Activated naive CD4-positive, alpha-beta T cell treated with anti-CD3 and anti-CD28 coated beads, Interleukin-2, amount 10 ng/mL, durations not matched to agents 7 days and 5 days (primary cell): ENCODE measurements around the gene ACMSD.

Experiments used
- CTCF ChIA-PET: fragments of 350-600 bp; sonication (Branson Sonifier 250); formaldehyde crosslinking; loops from one replicate; lab custom pipeline; 2021; ENCODE audit warnings: antibody characterized with exemption; lab: Charles Lee
- DNase-seq: peaks from one replicate; pipeline ENCODE4 v3.0.0-alpha.2; 2020
- H3K27ac Mint-ChIP-seq: one replicate; pipeline ENCODE4 v1.8.0; 2021; ENCODE audit warnings: mild to moderate bottlenecking, moderate library complexity, mixed read lengths
- H3K27me3 Mint-ChIP-seq: one replicate; pipeline ENCODE4 v1.8.0; 2021; ENCODE audit warnings: mild to moderate bottlenecking, mixed read lengths
- H3K36me3 Mint-ChIP-seq: one replicate; pipeline ENCODE4 v1.8.0; 2021; ENCODE audit warnings: mixed read lengths
- H3K4me1 Mint-ChIP-seq: one replicate; pipeline ENCODE4 v1.8.0; 2021; ENCODE audit warnings: mixed read lengths
- H3K4me3 Mint-ChIP-seq: one replicate; pipeline ENCODE4 v1.8.0; 2021; ENCODE audit warnings: mild to moderate bottlenecking, moderate library complexity, mixed read lengths
- H3K9me3 Mint-ChIP-seq: one replicate; pipeline ENCODE4 v1.8.0; 2021; ENCODE audit warnings: mixed read lengths

The ACMSD gene

DNA sequence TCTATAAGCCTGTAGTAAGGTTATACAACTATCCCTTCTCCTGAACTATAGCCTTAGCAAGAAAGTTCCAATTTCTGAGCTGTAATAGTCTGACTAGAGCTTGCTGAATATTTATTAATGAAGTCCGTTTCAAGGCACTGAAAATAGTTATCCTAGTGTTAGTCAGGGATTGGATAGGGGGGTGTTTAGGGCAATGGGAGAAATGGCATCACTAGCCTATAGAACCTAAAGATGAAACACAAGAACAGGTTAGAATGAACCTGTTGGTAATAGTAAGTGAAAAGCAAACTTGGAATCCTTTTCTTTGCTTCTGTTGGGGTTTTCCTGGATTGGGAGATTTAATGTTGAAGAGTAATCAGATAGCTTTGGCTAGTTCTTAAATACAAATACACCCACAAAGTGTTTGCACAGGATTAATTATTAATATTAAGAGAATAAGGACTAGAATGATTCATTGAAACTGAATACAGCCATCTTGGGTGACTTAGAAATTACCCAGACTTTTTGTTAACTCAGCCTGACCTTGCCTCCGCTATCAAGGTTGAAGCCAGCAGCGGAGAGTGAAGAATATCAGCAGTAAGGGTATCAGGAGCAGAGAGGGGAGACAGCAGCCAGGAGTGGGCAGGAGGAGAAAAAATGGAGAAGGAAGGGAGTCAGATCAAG, 94.6 kb downstream of the ACMSD start:
- Mint-ChIP-seq H3K27ac (no peak overlapping the region), H3K36me3 (peaks cover 32% of the 10 kb centered on the region), H3K4me3 (no peak overlapping the region), H3K9me3 (no peaks in the 10 kb centered on the region), H3K27me3 (no peaks in the 10 kb centered on the region), H3K4me1 (peaks cover 31% of the 10 kb centered on the region)
- CTCF ChIA-PET, result no interaction called here
- no peak for DNase-seq

- H3K27ac Mint-ChIP-seq, result no peak overlapping the region
- DNase-seq, result no peak
These were observed 95.3 kb downstream of the ACMSD start for GRCh38 chr2:134933732-134934131.

DNA sequence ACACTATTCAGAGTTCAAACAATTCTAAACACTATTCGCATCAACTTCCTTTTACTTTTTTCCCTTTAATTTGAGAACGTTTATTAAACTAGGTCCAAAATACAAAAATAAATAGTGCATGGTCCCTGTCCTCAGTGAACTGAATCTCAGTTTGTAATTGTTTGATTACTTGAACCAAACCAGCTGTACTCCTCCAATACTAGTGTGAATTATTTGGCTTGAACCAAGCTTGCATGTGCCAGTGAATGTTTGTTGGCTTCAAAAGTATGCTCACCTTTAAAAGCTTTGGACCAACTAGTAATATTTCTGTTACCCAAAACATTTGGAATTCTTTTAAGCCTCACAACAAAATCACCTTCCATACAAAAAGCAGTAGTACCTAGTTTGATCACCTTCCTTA, 95.7 kb downstream of the ACMSD start:
- no peak overlapping the region for H3K27ac Mint-ChIP-seq
- no peaks in the 10 kb centered on the region for H3K9me3 Mint-ChIP-seq
- CTCF ChIA-PET, result interaction anchor here (0.6 kb wide), 1 partner anchor 864 kb away, joined by 3 read pairs; no protein-coding TSS in a partner anchor
- H3K4me3 Mint-ChIP-seq, result no peak overlapping the region
- no peak for DNase-seq
- H3K4me1 Mint-ChIP-seq, result peaks cover 35% of the 10 kb centered on the region
- no peaks in the 10 kb centered on the region for H3K27me3 Mint-ChIP-seq
- H3K36me3 Mint-ChIP-seq, result peaks cover 35% of the 10 kb centered on the region

More at GRCh38 chr2:134933732-134934131, 95.3 kb downstream of the ACMSD start:
- Mint-ChIP-seq H3K4me1 (peaks cover 35% of the 10 kb centered on the region), H3K36me3 (peaks cover 34% of the 10 kb centered on the region), H3K4me3 (no peak overlapping the region), H3K27me3 (no peaks in the 10 kb centered on the region), H3K9me3 (no peaks in the 10 kb centered on the region)
- CTCF ChIA-PET, result no interaction called here

- H3K4me1 Mint-ChIP-seq, result peaks cover 35% of the 10 kb centered on the region
- H3K36me3 Mint-ChIP-seq, result peaks cover 39% of the 10 kb centered on the region
- H3K9me3 Mint-ChIP-seq, result no peaks in the 10 kb centered on the region
- CTCF ChIA-PET, result interaction anchor here (0.6 kb wide), 1 partner anchor 863 kb away, joined by 3 read pairs; no protein-coding TSS in a partner anchor
- no peaks in the 10 kb centered on the region for H3K27me3 Mint-ChIP-seq
- DNase-seq, result no peak
- no peak overlapping the region for H3K4me3 Mint-ChIP-seq
- no peak overlapping the region for H3K27ac Mint-ChIP-seq
These were observed 96.2 kb downstream of the ACMSD start for GRCh38 chr2:134934641-134935040.

- no peaks in the 10 kb centered on the region for H3K9me3 Mint-ChIP-seq
- CTCF ChIA-PET, result interaction anchor here (1.3 kb wide), 1 partner anchor 668 kb away, joined by 4 read pairs; no protein-coding TSS in a partner anchor
- DNase-seq, result no peak
- H3K36me3 Mint-ChIP-seq, result peaks cover 45% of the 10 kb centered on the region
- H3K27me3 Mint-ChIP-seq, result no peaks in the 10 kb centered on the region
- H3K4me3 Mint-ChIP-seq, result no peak overlapping the region
- no peak overlapping the region for H3K27ac Mint-ChIP-seq
- H3K4me1 Mint-ChIP-seq, result peaks cover 25% of the 10 kb centered on the region
These were observed 98.3 kb downstream of the ACMSD start for GRCh38 chr2:134936691-134937090.

DNA sequence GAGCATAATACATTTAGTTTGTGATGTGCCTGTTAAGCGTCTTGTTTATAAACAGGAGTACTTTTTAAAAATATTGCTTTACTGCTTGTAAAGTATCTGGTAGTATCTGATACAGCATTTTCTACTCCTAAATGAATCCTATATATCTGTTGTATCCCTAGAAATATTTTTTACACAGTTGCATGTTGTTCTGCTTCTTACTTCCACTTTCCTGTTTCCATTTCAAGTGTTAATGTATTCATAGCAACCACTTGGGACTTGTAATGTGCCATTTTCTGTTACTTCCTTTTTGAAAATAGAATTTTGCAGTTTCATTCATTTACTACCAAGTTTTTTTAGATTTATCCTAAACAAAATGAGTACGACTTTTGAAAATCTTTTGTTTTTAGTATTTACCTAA, 105.1 kb downstream of the ACMSD start:
- no peak overlapping the region for H3K4me3 Mint-ChIP-seq
- H3K27me3 Mint-ChIP-seq, result no peaks in the 10 kb centered on the region
- CTCF ChIA-PET, result no interaction called here
- H3K27ac Mint-ChIP-seq, result no peak overlapping the region
- peaks cover 42% of the 10 kb centered on the region for H3K36me3 Mint-ChIP-seq
- H3K4me1 Mint-ChIP-seq, result peaks cover 8% of the 10 kb centered on the region
- DNase-seq, result no peak
- no peaks in the 10 kb centered on the region for H3K9me3 Mint-ChIP-seq

- Mint-ChIP-seq H3K27me3 (no peaks in the 10 kb centered on the region), H3K9me3 (no peaks in the 10 kb centered on the region), H3K36me3 (peaks cover 42% of the 10 kb centered on the region), H3K4me1 (peaks cover 17% of the 10 kb centered on the region), H3K27ac (no peak overlapping the region), H3K4me3 (no peak overlapping the region)
- DNase-seq, result no peak
- CTCF ChIA-PET, result no interaction called here
These were observed 106.6 kb downstream of the ACMSD start for GRCh38 chr2:134944975-134945374.

DNA sequence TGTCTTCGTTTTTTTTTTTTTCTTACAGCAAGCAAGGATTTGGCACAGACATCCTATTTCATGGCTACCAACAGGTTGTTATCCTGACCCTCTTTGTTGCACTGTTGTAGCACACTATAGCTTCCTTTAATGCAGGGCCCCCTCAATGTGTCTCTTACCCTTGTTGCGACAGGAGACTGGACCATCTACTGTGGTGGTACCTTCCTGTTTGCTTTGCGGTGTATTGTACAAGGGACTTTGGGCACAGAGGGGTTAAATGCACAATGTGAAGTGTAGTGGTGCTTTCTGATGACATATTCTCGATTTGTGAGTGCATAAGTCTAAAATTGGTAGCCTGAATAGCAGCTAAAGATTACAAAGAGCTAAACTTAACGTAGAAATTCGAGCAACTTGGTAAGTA, 107.7 kb downstream of the ACMSD start:
- no peak overlapping the region for H3K27ac Mint-ChIP-seq
- no peak overlapping the region for H3K4me3 Mint-ChIP-seq
- H3K27me3 Mint-ChIP-seq, result no peaks in the 10 kb centered on the region
- H3K9me3 Mint-ChIP-seq, result no peaks in the 10 kb centered on the region
- DNase-seq, result no peak
- peaks cover 42% of the 10 kb centered on the region for H3K36me3 Mint-ChIP-seq
- peaks cover 23% of the 10 kb centered on the region for H3K4me1 Mint-ChIP-seq
- CTCF ChIA-PET, result no interaction called here

- peaks cover 59% of the 10 kb centered on the region for H3K36me3 Mint-ChIP-seq
- H3K27ac Mint-ChIP-seq, result peak overlapping the region; percentile 59
These were observed 111.7 kb downstream of the ACMSD start for GRCh38 chr2:134949981-134950708.

DNA sequence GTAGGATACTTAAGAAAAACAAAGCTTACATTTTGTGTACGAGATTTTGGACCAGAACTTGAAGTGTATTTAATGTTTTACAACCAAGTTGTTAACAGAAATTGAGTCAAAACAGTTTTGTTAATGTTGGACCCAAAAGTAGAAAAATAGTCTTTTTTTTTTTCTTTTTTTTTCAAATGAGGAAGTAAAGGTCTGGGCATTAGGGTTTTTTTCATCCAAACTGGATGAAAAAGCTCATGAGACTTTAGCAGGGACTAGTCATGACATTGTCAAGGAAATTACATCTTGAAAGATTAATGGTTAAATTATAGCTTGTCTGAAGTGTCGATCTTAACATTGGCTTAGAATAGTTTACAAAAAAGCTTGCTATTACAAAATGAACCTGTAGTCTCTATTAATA, 112.5 kb downstream of the ACMSD start:
- H3K9me3 Mint-ChIP-seq, result no peaks in the 10 kb centered on the region
- no peak overlapping the region for H3K27ac Mint-ChIP-seq
- H3K36me3 Mint-ChIP-seq, result peaks cover 58% of the 10 kb centered on the region
- peaks cover 23% of the 10 kb centered on the region for H3K4me1 Mint-ChIP-seq
- H3K4me3 Mint-ChIP-seq, result no peak overlapping the region
- no peaks in the 10 kb centered on the region for H3K27me3 Mint-ChIP-seq
- DNase-seq, result no peak
- CTCF ChIA-PET, result interaction anchor here (0.7 to 1.1 kb wide), 2 partner anchors 622 to 834 kb away, joined by 3 read pairs; no protein-coding TSS in a partner anchor

More at GRCh38 chr2:134949981-134950708, 111.7 kb downstream of the ACMSD start:
- no peak for DNase-seq
- Mint-ChIP-seq H3K27me3 (no peaks in the 10 kb centered on the region), H3K9me3 (no peaks in the 10 kb centered on the region), H3K4me1 (peaks cover 23% of the 10 kb centered on the region), H3K4me3 (no peak overlapping the region)
- CTCF ChIA-PET, result interaction anchor here (0.7 to 1.1 kb wide), 2 partner anchors 623 to 835 kb away, joined by 3 read pairs; no protein-coding TSS in a partner anchor
